T-cell (primary cell): ENCODE measurements around the gene TMEM184B. TPM values are rescaled to one million over a fixed set of nuclear protein-coding genes. Genes with fewer than 3 reads are reported as not detected.

Experiments
- ATAC-seq, 4 experiments: fragments of 200-7000 bp in 3 of 4; fragments of 150-1000 bp in 1 of 4; cut with Tn5 transposase; replicated peaks in 1 of 4; 1 replicate in 3 of 4; 2 replicates in 1 of 4; pipeline ENCODE4 v1.10.0; 2021; ENCODE audit warnings: moderate library complexity in 3 of 4, mild to moderate bottlenecking in 2 of 4, moderate number of reproducible peaks in 1 of 4
- CTCF ChIA-PET, 2 donors: fragments of 300-600 bp; sonication (Branson Sonifier 250); formaldehyde crosslinking; loops; one replicate each; lab custom pipeline; 2022; ENCODE audit warnings: antibody characterized with exemption in 2 of 2; lab: Charles Lee
- POLR2A ChIA-PET, 2 donors: fragments of 300-600 bp; sonication (Branson Sonifier 250); formaldehyde crosslinking; loops; one replicate each; lab custom pipeline; 2022; ENCODE audit warnings: antibody characterized with exemption in 2 of 2; lab: Charles Lee
- DNase-seq, 35 experiments: peaks; one replicate each; pipeline versions ENCODE4 v3.0.0 to v3.0.0-alpha.2; 2013 to 2023
- H3K27ac ChIP-seq: one replicate; pipeline ENCODE4 v1.5.1; 2013; ENCODE audit warnings: low read length
- H3K27me3 ChIP-seq, 2 experiments: replicated peaks in 1 of 2; 1 replicate in 1 of 2; 2 replicates in 1 of 2; pipeline versions ENCODE4 v1.6.1 to v1.7.0; 2013; ENCODE audit warnings: low read length in 1 of 2, mixed read lengths in 1 of 2; ENCODE audit not compliant: control insufficient read depth in 2 of 2, insufficient read depth in 2 of 2; ENCODE audit errors: extremely low read depth in 1 of 2
- H3K36me3 ChIP-seq, 2 donors: 1 replicate in 1 of 2; 2 replicates in 1 of 2; pipeline versions ENCODE4 v1.6.1 to v1.7.0; 2013; ENCODE audit warnings: low read length in 1 of 2; ENCODE audit not compliant: control insufficient read depth in 2 of 2, insufficient read depth in 1 of 2; ENCODE audit errors: extremely low read depth in 1 of 2
- H3K4me1 ChIP-seq, 2 experiments: 1 replicate in 1 of 2; 2 replicates in 1 of 2; pipeline versions ENCODE4 v1.6.1 to v1.7.0; 2013; ENCODE audit warnings: low read length in 2 of 2, mixed read lengths in 1 of 2; ENCODE audit not compliant: insufficient read depth in 2 of 2, control insufficient read depth in 1 of 2; ENCODE audit errors: extremely low read depth in 1 of 2
- H3K4me3 ChIP-seq, 2 donors: 1 replicate in 1 of 2; 2 replicates in 1 of 2; pipeline versions ENCODE4 v1.5.1 to v1.7.0; 2013; ENCODE audit warnings: mild to moderate bottlenecking in 2 of 2, low read length in 1 of 2, moderate library complexity in 1 of 2; ENCODE audit not compliant: control insufficient read depth in 1 of 2; ENCODE audit errors: extremely low read depth in 1 of 2
- H3K9me3 ChIP-seq: 2 replicates; pipeline ENCODE4 v1.7.0; 2013
- H3K27ac Mint-ChIP-seq, 2 donors: one replicate each; pipeline ENCODE4 v1.8.0; 2020 to 2021; ENCODE audit warnings: mild to moderate bottlenecking in 2 of 2, mixed read lengths in 2 of 2
- H3K27me3 Mint-ChIP-seq, 2 donors: one replicate each; pipeline ENCODE4 v1.8.0; 2021 to 2022; ENCODE audit warnings: mixed read lengths in 2 of 2
- H3K36me3 Mint-ChIP-seq: one replicate; pipeline ENCODE4 v1.8.0; 2021; ENCODE audit warnings: mixed read lengths
- H3K4me1 Mint-ChIP-seq, 3 donors: one replicate each; pipeline ENCODE4 v1.8.0; 2020 to 2022; ENCODE audit warnings: mixed read lengths in 3 of 3, mild to moderate bottlenecking in 1 of 3
- H3K4me3 Mint-ChIP-seq, 3 donors: one replicate each; pipeline ENCODE4 v1.8.0; 2020 to 2022; ENCODE audit warnings: mild to moderate bottlenecking in 3 of 3, mixed read lengths in 3 of 3, moderate library complexity in 3 of 3
- H3K9me3 Mint-ChIP-seq, 3 donors: one replicate each; pipeline ENCODE4 v1.8.0; 2020 to 2022; ENCODE audit warnings: mixed read lengths in 3 of 3
- WGBS: methylation state at CpG from one replicate; pipeline ENCODE4 v1.1.5; 2013; ENCODE audit warnings: missing lambda C conversion rate; ENCODE audit not compliant: insufficient coverage; 5-methylcytosine and 5-hydroxymethylcytosine counted together
- total RNA-seq, 35 experiments: library from RNA in 6 of 35; stranded (reverse) in 6 of 35; fragments of 120-200 nt in 1 of 35; gene quantifications; one replicate each; pipeline versions ENCODE4 v1.2.1 to v1.2.4 and lab custom pipeline; 2013 to 2026

Gene TMEM184B
- total RNA-seq, 5 donors from 2014 or later (not counting 1 experiment from before 2014, with no cell fraction given), result 30.8 to 41.3 (median 35.8) TPM

- DNase-seq (peak; percentile 24 to 84 (median 64)), ATAC-seq (peak; percentile 83 to 89 (median 84))
- CTCF ChIA-PET, result interaction anchor here in 1 of 2 donors (0.6 to 1.0 kb wide), 2 partner anchors 34 to 162 kb away, joined by 3 read pairs; no protein-coding TSS in a partner anchor
- Mint-ChIP-seq H3K4me3 (peak overlapping the region; percentile 53 to 62 (median 60)), H3K27me3 (no peaks in the 10 kb centered on the region), H3K4me1 (peaks cover 27 to 38% (median 35%) of the 10 kb centered on the region in 3 donors), H3K27ac (peak overlapping the region in 1 of 2 donors; percentile 55), H3K36me3 (no peaks in the 10 kb centered on the region), H3K9me3 (no peaks in the 10 kb centered on the region)
- Histone ChIP-seq H3K4me1 (peaks cover 2 to 34% of the 10 kb centered on the region in 2 experiments), H3K36me3 (no peaks in the 10 kb centered on the region), H3K27ac (peak overlapping the region; percentile 34), H3K9me3 (no peaks in the 10 kb centered on the region), H3K27me3 (no peaks in the 10 kb centered on the region), H3K4me3 (peak overlapping the region; percentile 36 to 56)
- POLR2A ChIA-PET, result interaction anchor here in 1 of 2 donors (0.5 to 1.3 kb wide), 3 partner anchors 13 to 908 kb away, joined by 3 to 8 read pairs (median 4); partner anchors contain the start of genes MAFF and PDXP
- WGBS, result 39% methylated on average over 74 of the region's 81 CpGs
Measured at GRCh38 chr22:38214302-38215056, 58.3 kb downstream of the TMEM184B start.

GRCh38 chr22:38213990-38214301 is 58.9 kb downstream of the TMEM184B start:
- Mint-ChIP-seq H3K36me3 (no peaks in the 10 kb centered on the region), H3K27me3 (no peaks in the 10 kb centered on the region), H3K4me3 (peak overlapping the region; percentile 53 to 62 (median 60)), H3K9me3 (no peaks in the 10 kb centered on the region), H3K4me1 (peaks cover 22 to 33% (median 29%) of the 10 kb centered on the region in 3 donors), H3K27ac (peak overlapping the region in 1 of 2 donors; percentile 6)
- Histone ChIP-seq H3K36me3 (no peaks in the 10 kb centered on the region), H3K27ac (peak overlapping the region; percentile 34), H3K4me3 (peak overlapping the region; percentile 36 to 56), H3K27me3 (no peaks in the 10 kb centered on the region), H3K9me3 (no peaks in the 10 kb centered on the region), H3K4me1 (peaks cover 2 to 30% of the 10 kb centered on the region in 2 experiments)
- CTCF ChIA-PET, result interaction anchor here in 1 of 2 donors (1.0 kb wide), 1 partner anchor 162 kb away, joined by 3 read pairs; no protein-coding TSS in a partner anchor
- DNase-seq (no peak), ATAC-seq (no peak)
- 48% methylated on average over 7 of the region's 8 CpGs for WGBS
- POLR2A ChIA-PET, result interaction anchor here in 1 of 2 donors (0.5 to 1.3 kb wide), 2 partner anchors 12 to 909 kb away, joined by 4 to 8 read pairs; partner anchors contain the start of gene MAFF

- DNase-seq (no peak), ATAC-seq (no peak)
- Mint-ChIP-seq H3K9me3 (no peaks in the 10 kb centered on the region), H3K27me3 (no peaks in the 10 kb centered on the region), H3K36me3 (no peaks in the 10 kb centered on the region), H3K27ac (peak overlapping the region in 1 of 2 donors; percentile 6), H3K4me3 (peak overlapping the region in 2 of 3 donors; percentile 28 to 43), H3K4me1 (peaks cover 22 to 28% (median 25%) of the 10 kb centered on the region in 3 donors)
- WGBS, result 96% methylated on average over 4 of the region's 6 CpGs
- H3K36me3 ChIP-seq, result no peaks in the 10 kb centered on the region
- CTCF ChIA-PET, result interaction anchor here in 1 of 2 donors (0.7 to 0.8 kb wide), 2 partner anchors 11 to 503 kb away, joined by 3 read pairs; no protein-coding TSS in a partner anchor
- no peaks in the 10 kb centered on the region for H3K27me3 ChIP-seq
- peaks cover 2 to 25% of the 10 kb centered on the region in 2 experiments for H3K4me1 ChIP-seq
- POLR2A ChIA-PET, result no interaction called here
- H3K9me3 ChIP-seq, result no peaks in the 10 kb centered on the region
- no peak overlapping the region for H3K27ac ChIP-seq
- no peak overlapping the region for H3K4me3 ChIP-seq
Measured at GRCh38 chr22:38213319-38213989, 59.4 kb downstream of the TMEM184B start.

GRCh38 chr22:38212442-38212841 is 60.4 kb downstream of the TMEM184B start:
- H3K27me3 ChIP-seq, result no peaks in the 10 kb centered on the region
- H3K27me3 Mint-ChIP-seq, result no peaks in the 10 kb centered on the region
- no peaks in the 10 kb centered on the region for H3K9me3 Mint-ChIP-seq
- no peak for DNase-seq
- WGBS, result 100% methylated on average over 1 of the region's 2 CpGs
- H3K36me3 ChIP-seq, result no peaks in the 10 kb centered on the region
- no peak for ATAC-seq
- peaks cover 17 to 22% (median 21%) of the 10 kb centered on the region in 3 donors for H3K4me1 Mint-ChIP-seq
- ChIA-PET CTCF (interaction anchor here in 1 of 2 donors (0.7 kb wide), 1 partner anchor 502 kb away, joined by 3 read pairs; no protein-coding TSS in a partner anchor), POLR2A (no interaction called here)
- H3K36me3 Mint-ChIP-seq, result no peaks in the 10 kb centered on the region
- H3K9me3 ChIP-seq, result no peaks in the 10 kb centered on the region
- peaks cover 2 to 17% of the 10 kb centered on the region in 2 experiments for H3K4me1 ChIP-seq
- no peak overlapping the region for H3K27ac ChIP-seq
- no peak overlapping the region for H3K4me3 ChIP-seq
- peak overlapping the region in 1 of 2 donors; percentile 69 for H3K27ac Mint-ChIP-seq
- peak overlapping the region in 1 of 3 donors; percentile 22 for H3K4me3 Mint-ChIP-seq

- Histone ChIP-seq H3K36me3 (no peaks in the 10 kb centered on the region), H3K27me3 (no peaks in the 10 kb centered on the region), H3K27ac (no peak overlapping the region), H3K4me3 (no peak overlapping the region), H3K9me3 (no peaks in the 10 kb centered on the region), H3K4me1 (peaks cover 2 to 17% of the 10 kb centered on the region in 2 experiments)
- ATAC-seq, result no peak
- POLR2A ChIA-PET, result no interaction called here
- 92% methylated on average over 3 of the region's 7 CpGs for WGBS
- no peak for DNase-seq
- Mint-ChIP-seq H3K27me3 (no peaks in the 10 kb centered on the region), H3K36me3 (no peaks in the 10 kb centered on the region), H3K4me3 (no peak overlapping the region), H3K9me3 (no peaks in the 10 kb centered on the region), H3K27ac (no peak overlapping the region), H3K4me1 (peaks cover 17 to 22% (median 21%) of the 10 kb centered on the region in 3 donors)
- CTCF ChIA-PET, result no interaction called here
Measured at GRCh38 chr22:38211556-38211955, 61.3 kb downstream of the TMEM184B start.

GRCh38 chr22:38208551-38208968 is 64.2 kb downstream of the TMEM184B start:
- H3K4me1 ChIP-seq, result peaks cover 0 to 20% of the 10 kb centered on the region in 2 experiments
- Mint-ChIP-seq H3K36me3 (no peaks in the 10 kb centered on the region), H3K9me3 (no peaks in the 10 kb centered on the region), H3K27ac (no peak overlapping the region), H3K27me3 (no peaks in the 10 kb centered on the region), H3K4me1 (peaks cover 19 to 25% (median 23%) of the 10 kb centered on the region in 3 donors), H3K4me3 (no peak overlapping the region)
- H3K27ac ChIP-seq, result no peak overlapping the region
- 69% methylated on average over 5 of the region's 6 CpGs for WGBS
- no peaks in the 10 kb centered on the region for H3K9me3 ChIP-seq
- POLR2A ChIA-PET, result no interaction called here
- no peaks in the 10 kb centered on the region for H3K27me3 ChIP-seq
- CTCF ChIA-PET, result no interaction called here
- no peak for ATAC-seq
- no peak overlapping the region for H3K4me3 ChIP-seq
- DNase-seq, result no peak
- no peaks in the 10 kb centered on the region for H3K36me3 ChIP-seq
